Progenitor cell of endocrine pancreas (in vitro differentiated cells): ENCODE data around the gene BCL2L13. TPM values are rescaled to one million over a fixed set of nuclear protein-coding genes. Genes with fewer than 3 reads are reported as not detected.
A peak's percentile ranks its signal among the peaks of the same experiment; 100 is the strongest.
"Not testable (repeated sequence)": the region's sequence is repeated elsewhere in the genome, so short reads cannot be mapped to it uniquely, and the experiment has no call there.

ENCODE experiments used
- DNase-seq: peaks from one replicate; pipeline ENCODE4 v3.0.0; 2021; ENCODE audit warnings: low spot score; ENCODE audit not compliant: unreplicated experiment
- H3K27ac Mint-ChIP-seq: 2 replicates; pipeline ENCODE4 v1.8.0; 2021; ENCODE audit warnings: mild to moderate bottlenecking, moderate library complexity, mixed read lengths
- H3K27me3 Mint-ChIP-seq: 2 replicates; pipeline ENCODE4 v1.8.0; 2021; ENCODE audit warnings: mixed read lengths
- H3K36me3 Mint-ChIP-seq: 2 replicates; pipeline ENCODE4 v1.8.0; 2022; ENCODE audit warnings: mixed read lengths; ENCODE audit not compliant: insufficient read depth
- H3K4me1 Mint-ChIP-seq: 2 replicates; pipeline ENCODE4 v1.8.0; 2021; ENCODE audit warnings: low read depth, mixed read lengths
- H3K4me3 Mint-ChIP-seq: 2 replicates; pipeline ENCODE4 v1.8.0; 2021; ENCODE audit warnings: low read depth, mild to moderate bottlenecking, moderate library complexity, mixed read lengths
- H3K9me3 Mint-ChIP-seq: 2 replicates; pipeline ENCODE4 v1.8.0; 2021; ENCODE audit warnings: low read depth, mixed read lengths
- CTCF ChIP-seq: fragments of 200-600 bp; sonication (generic); IDR thresholded peaks from one replicate; pipeline ENCODE4 v1.5.0; 2021; ENCODE audit warnings: antibody characterized with exemption, mild to moderate bottlenecking; ENCODE audit not compliant: unreplicated experiment
- total RNA-seq: library from RNA; stranded (reverse); gene quantifications from 2 replicates; pipeline ENCODE4 v1.2.1, GENCODE V29; 2021

Gene BCL2L13
- total RNA-seq, 1 donor from 2014 or later = 36.0 TPM

GRCh38 chr22:17751596-17751995 is 113.0 kb downstream of the BCL2L13 start:
- TF ChIP-seq CTCF = no peak
- Mint-ChIP-seq H3K9me3 (no peaks in the 10 kb centered on the region), H3K27me3 (no peaks in the 10 kb centered on the region), H3K27ac (no peak overlapping the region), H3K36me3 (no peaks in the 10 kb centered on the region), H3K4me1 (no peaks in the 10 kb centered on the region), H3K4me3 (no peak overlapping the region)
- DNase-seq = no peak

- no peaks in the 10 kb centered on the region for H3K9me3 Mint-ChIP-seq
- H3K4me3 Mint-ChIP-seq = no peak overlapping the region
- no peaks in the 10 kb centered on the region for H3K4me1 Mint-ChIP-seq
- DNase-seq = no peak
- no peaks in the 10 kb centered on the region for H3K27me3 Mint-ChIP-seq
- no peaks in the 10 kb centered on the region for H3K36me3 Mint-ChIP-seq
- no peak for TF ChIP-seq CTCF
- H3K27ac Mint-ChIP-seq = no peak overlapping the region
These were observed 114.9 kb downstream of the BCL2L13 start for GRCh38 chr22:17753401-17753989.

DNA sequence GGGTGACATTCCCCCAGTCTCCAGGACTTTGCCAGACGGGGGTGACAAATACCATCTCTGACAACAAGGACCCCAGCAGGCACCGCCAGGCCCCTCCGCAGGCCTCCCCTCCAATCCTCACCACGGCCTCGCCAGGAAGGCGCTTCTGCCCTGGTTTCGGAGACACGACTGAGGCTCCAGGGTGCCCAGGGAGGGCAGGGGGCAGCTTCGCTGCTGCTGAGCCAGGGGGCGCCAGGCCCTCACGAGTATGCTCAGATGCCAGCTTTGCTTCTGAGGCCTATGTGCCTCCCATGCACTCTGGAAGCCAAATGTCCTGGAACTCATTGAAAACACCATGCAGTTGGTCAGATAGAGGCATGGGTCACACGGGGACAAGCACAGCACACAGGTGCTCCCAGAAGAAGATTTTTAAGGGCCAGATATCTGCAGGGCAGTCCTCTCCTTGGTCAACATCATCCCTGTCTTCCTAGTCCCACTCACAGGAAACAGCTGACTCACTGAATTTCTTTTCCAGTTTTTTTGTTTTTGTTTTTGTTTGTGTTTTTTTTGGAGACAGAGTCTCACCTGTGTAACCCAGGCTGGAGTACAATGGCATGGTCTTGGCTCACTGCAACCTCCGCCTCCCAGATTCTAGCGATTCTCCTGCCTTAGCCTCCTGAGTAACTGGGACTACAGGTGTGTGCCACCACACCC is 115.8 kb downstream of the BCL2L13 start:
- DNase-seq = no peak
- H3K4me3 Mint-ChIP-seq = no peak overlapping the region
- no peaks in the 10 kb centered on the region for H3K36me3 Mint-ChIP-seq
- TF ChIP-seq CTCF = no peak
- H3K27ac Mint-ChIP-seq = no peak overlapping the region
- no peaks in the 10 kb centered on the region for H3K4me1 Mint-ChIP-seq
- H3K9me3 Mint-ChIP-seq = no peaks in the 10 kb centered on the region
- no peaks in the 10 kb centered on the region for H3K27me3 Mint-ChIP-seq

GRCh38 chr22:17761138-17761488 is 122.6 kb downstream of the BCL2L13 start:
- no peak for TF ChIP-seq CTCF

GRCh38 chr22:17763442-17763841 is 124.9 kb downstream of the BCL2L13 start:
- not testable (repeated sequence) for H3K36me3 Mint-ChIP-seq, H3K9me3 Mint-ChIP-seq, H3K4me3 Mint-ChIP-seq, H3K4me1 Mint-ChIP-seq, DNase-seq, H3K27me3 Mint-ChIP-seq
- H3K27ac Mint-ChIP-seq = peak overlapping the region; percentile 52

More at GRCh38 chr22:17761138-17761488, 122.6 kb downstream of the BCL2L13 start:
- no peaks in the 10 kb centered on the region for H3K27me3 Mint-ChIP-seq
- DNase-seq = no peak
- H3K4me3 Mint-ChIP-seq = no peak overlapping the region
- H3K9me3 Mint-ChIP-seq = no peaks in the 10 kb centered on the region
- no peak overlapping the region for H3K27ac Mint-ChIP-seq
- no peaks in the 10 kb centered on the region for H3K36me3 Mint-ChIP-seq
- H3K4me1 Mint-ChIP-seq = peaks cover 5% of the 10 kb centered on the region

GRCh38 chr22:17764036-17764435 is 125.5 kb downstream of the BCL2L13 start:
- H3K4me1 Mint-ChIP-seq = peaks cover 5% of the 10 kb centered on the region
- H3K9me3 Mint-ChIP-seq = no peaks in the 10 kb centered on the region
- TF ChIP-seq CTCF = no peak
- no peak overlapping the region for H3K27ac Mint-ChIP-seq
- H3K27me3 Mint-ChIP-seq = no peaks in the 10 kb centered on the region
- H3K36me3 Mint-ChIP-seq = no peaks in the 10 kb centered on the region
- H3K4me3 Mint-ChIP-seq = no peak overlapping the region
- no peak for DNase-seq

GRCh38 chr22:17764852-17765251 is 126.3 kb downstream of the BCL2L13 start:
- H3K9me3 Mint-ChIP-seq = not testable (repeated sequence)

More at GRCh38 chr22:17764852-17765251, 126.3 kb downstream of the BCL2L13 start:
- not testable (repeated sequence) for H3K4me3 Mint-ChIP-seq, H3K36me3 Mint-ChIP-seq, H3K27ac Mint-ChIP-seq, DNase-seq, H3K27me3 Mint-ChIP-seq, H3K4me1 Mint-ChIP-seq
